Cardiac fibroblast (primary cell): ENCODE data around the gene NRBF2.
A peak's percentile ranks its signal among the peaks of the same experiment; 100 is the strongest.

Experiments
- DNase-seq, 2 donors: peaks; one replicate each; pipeline versions ENCODE4 v3.0.0 to v3.0.0-alpha.2; 2010; ENCODE audit warnings: low read depth in 2 of 2
- H3K4me3 ChIP-seq, 2 donors: replicated peaks in 1 of 2; 1 replicate in 1 of 2; 2 replicates in 1 of 2; pipeline ENCODE4 v1.5.1; 2011; ENCODE audit warnings: low read depth in 2 of 2, low read length in 2 of 2, mild to moderate bottlenecking in 2 of 2, moderate library complexity in 1 of 2
- CTCF ChIP-seq: IDR thresholded peaks from one replicate; pipeline ENCODE4 v1.5.1; 2011; ENCODE audit warnings: low read depth, mild to moderate bottlenecking, low read length, inconsistent platforms

Gene NRBF2

GRCh38 chr10:63154546-63155387, 21.6 kb downstream of the NRBF2 start:
- TF ChIP-seq CTCF = no peak
- H3K4me3 ChIP-seq = no peak overlapping the region
- no peak for DNase-seq

DNA sequence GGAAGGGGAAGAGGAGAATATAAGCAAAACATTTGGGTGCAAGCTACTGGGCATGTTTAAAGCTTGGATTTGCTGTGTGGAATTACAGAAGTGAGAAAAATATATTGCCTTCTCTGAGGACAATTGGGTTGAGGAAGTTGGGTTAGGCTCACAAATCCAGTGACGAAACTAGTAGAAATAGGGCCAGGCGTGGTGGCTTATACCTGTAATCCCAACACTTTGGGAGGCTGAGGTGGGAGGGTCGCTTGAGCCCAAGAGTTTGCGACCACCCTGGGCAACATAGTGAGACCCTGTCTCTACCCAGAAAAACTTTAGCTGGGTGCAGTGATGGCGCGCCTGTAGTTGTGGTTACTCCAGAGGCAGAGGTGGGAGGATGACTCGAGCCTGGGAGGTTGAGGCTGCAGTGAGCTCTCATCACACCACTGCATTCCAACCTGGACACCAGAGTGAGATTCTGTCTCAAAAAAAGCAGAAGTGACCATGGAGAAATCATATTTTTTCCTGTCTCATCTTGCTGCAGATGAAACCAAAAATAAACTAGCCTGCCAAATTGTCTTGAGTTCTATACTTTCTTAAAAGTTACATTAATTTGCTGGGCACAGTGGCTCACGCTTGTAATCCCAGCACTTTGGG, 22.4 kb downstream of the NRBF2 start:
- TF ChIP-seq CTCF = no peak
- H3K4me3 ChIP-seq = no peak overlapping the region
- DNase-seq = no peak

DNA sequence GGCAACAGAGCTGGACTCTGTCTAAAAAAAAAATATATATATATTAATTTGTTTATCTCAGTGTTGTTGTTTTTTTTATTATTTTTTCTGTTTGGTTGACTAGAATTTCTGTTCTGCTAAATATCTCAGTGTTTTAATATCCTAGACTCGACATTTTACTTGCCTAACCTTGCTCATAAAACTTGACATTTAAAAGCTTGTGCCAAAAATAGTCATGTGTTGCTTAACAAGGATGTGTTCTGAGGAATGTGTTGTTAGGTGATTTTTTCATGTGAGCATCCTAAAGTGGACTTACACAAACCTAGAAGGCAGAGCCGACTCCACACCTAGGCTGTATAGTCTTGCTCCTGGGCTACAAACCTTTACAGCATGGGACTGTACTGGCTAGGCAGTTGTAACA, 23.1 kb downstream of the NRBF2 start:
- peak; percentile 40 to 41 for DNase-seq
- no peak overlapping the region for H3K4me3 ChIP-seq
- TF ChIP-seq CTCF = no peak

- TF ChIP-seq CTCF = peak; percentile 69
- DNase-seq = peak; percentile 94 to 96
- H3K4me3 ChIP-seq = no peak overlapping the region
Observed at GRCh38 chr10:63157845-63158624, 24.9 kb downstream of the NRBF2 start.

- no peak overlapping the region for H3K4me3 ChIP-seq
- no peak for DNase-seq
- TF ChIP-seq CTCF = no peak
Observed at GRCh38 chr10:63161592-63161991, 28.5 kb downstream of the NRBF2 start.

- H3K4me3 ChIP-seq = no peak overlapping the region
- TF ChIP-seq CTCF = no peak
- DNase-seq = peak in 1 of 2 donors; percentile 71
Observed at GRCh38 chr10:63164166-63164623, 31.1 kb downstream of the NRBF2 start.
